Activated gamma-delta T cell treated with anti-CD3 and anti-CD28 coated beads, Interleukin-2, amount 50 U/mL, for 16 hours (primary cell): ENCODE data around the gene CLCN7.

ENCODE experiments used
- DNase-seq: peaks from one replicate; pipeline ENCODE4 v3.0.0-alpha.2; 2020; ENCODE audit warnings: low read depth

Gene CLCN7

DNA sequence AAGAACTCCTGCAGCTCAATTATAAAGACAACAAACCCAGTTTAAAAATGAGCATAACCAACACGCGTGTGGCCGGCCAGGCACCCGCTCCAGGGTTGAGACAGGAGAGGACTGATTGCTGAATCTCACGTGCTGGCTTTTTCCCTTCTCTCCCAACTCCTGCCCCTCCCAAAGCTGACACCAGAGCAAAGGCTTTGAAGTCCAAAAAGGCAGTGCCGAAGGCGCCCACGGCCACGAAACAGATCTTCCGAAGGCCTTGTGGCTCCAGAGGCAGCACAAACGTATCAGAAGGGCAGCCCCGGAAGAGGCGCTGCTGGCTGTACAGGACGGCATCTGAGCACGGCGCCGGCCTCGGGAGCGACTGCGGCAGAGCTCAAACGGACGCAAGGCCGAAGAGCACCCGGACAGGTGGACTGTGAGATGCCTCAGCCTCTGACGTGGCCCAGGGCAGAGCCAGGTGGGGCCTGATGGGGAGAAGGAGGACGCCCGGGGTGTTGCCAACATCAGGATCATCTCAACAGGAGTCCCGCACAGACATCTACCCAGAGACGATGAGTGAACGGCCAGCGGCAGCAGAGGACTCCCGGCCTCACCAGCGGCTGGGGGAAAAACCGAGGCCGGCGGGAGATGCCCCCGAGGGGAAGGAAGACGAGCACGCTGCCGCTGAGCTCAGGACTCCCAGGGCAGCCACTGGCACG lies 10.5 kb downstream of the CLCN7 start:
- DNase-seq, result no peak

DNA sequence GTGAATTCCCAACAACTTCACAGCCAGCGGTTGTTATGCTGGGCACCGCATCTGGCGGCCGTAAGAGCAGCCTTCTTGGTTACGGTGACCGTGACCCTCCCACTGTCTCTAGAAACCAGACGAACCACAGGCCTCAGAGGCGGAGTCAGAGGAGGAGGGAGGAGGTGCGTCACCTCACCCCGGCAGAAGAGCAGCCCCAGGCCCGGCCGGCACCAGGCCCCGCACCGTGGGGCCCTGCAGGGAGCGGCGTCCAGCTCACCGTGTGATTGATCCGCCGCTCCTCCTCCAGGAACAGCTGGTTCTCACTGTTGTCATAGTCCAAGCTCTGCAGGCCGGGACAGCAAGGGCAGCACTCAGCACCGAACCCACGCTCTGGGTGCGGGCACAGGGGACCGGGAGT lies 13.7 kb downstream of the CLCN7 start:
- no peak for DNase-seq

DNA sequence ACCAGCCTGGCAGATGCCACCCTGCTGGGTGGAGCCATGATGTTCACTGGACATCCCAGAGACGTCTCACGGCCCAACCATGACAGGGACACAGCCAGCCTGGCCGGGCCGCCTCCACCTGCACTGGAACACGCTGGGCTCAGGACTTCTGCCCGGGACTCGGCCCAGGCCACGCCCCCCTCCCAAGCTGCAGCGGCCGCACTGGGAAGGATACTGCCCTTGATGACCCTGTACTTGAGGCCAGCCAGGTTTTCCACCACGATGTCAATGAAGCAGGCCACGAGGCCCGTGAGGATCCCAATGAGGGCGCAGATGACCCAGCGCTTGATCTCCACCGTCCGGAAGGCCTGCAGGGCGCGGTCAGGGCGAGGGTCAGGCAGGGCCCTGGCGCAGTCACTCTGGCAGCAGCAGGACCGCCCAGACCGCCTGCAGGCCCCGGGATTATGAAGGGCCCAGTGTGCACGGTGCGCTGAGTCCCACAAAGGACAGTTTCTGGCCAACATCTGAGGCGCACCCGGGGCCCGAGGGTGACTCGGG lies 14.2 kb downstream of the CLCN7 start:
- DNase-seq, result no peak

GRCh38 chr16:1459967-1460366 lies 14.9 kb downstream of the CLCN7 start:
- DNase-seq, result no peak

- DNase-seq, result no peak
Measured at GRCh38 chr16:1458977-1459341, 15.9 kb downstream of the CLCN7 start.

- DNase-seq, result no peak
Measured at GRCh38 chr16:1458336-1458976, 16.4 kb downstream of the CLCN7 start.

DNA sequence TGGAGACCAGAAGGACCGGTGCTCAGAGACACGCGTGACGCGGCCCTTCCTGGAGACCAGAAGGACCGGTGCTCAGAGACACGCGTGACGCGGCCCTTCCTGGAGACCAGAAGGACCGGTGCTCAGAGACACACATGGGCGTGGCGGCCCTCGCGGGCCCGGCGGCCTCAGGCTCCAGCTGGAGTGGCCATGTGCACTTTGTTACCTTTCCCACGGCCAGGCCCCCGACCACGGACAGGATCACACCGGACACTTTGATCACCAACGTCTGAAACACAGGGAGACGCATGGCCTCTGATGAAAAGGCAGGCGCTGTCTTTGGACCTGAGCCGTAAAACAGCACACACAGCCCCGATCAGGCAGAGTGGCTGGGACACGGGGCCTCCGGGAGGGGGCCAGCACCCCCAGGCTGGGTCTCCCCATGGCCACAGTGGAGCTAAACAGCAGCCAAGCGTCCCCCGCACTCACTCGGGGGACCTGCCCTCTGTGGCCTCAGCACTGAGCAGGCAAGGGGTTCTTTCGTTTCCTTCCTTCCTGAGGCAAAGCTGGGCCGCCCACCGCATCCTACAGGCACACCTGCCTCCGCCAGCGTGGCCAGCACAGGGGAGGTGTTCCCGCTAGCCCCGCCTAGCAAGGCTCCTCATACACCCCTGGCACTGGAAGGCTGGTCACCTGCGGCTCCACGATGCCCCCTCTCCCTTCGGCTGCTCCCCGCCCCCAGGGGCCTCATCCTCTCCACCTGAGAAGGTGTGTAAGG lies 17.2 kb downstream of the CLCN7 start:
- DNase-seq, result no peak

DNA sequence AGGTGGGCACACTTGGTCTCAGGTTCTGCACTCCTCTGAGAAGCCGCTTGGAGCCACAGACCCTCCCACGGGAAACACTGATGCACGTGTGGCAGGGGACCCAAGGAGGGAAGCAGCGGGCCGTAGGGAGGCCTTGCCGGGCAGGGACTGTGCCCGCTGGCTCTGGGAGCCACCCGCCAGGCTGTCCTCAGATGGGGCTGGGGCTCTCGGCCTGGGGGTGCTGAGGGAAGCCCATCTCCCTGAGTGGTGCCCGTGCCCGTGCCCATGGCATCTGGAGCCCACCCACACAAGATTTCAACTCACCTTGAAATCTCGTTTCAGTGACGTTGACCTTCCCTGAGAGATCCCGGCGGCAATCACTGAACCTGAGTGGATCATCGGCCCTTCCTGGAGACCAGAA lies 17.9 kb downstream of the CLCN7 start:
- DNase-seq, result no peak

DNA sequence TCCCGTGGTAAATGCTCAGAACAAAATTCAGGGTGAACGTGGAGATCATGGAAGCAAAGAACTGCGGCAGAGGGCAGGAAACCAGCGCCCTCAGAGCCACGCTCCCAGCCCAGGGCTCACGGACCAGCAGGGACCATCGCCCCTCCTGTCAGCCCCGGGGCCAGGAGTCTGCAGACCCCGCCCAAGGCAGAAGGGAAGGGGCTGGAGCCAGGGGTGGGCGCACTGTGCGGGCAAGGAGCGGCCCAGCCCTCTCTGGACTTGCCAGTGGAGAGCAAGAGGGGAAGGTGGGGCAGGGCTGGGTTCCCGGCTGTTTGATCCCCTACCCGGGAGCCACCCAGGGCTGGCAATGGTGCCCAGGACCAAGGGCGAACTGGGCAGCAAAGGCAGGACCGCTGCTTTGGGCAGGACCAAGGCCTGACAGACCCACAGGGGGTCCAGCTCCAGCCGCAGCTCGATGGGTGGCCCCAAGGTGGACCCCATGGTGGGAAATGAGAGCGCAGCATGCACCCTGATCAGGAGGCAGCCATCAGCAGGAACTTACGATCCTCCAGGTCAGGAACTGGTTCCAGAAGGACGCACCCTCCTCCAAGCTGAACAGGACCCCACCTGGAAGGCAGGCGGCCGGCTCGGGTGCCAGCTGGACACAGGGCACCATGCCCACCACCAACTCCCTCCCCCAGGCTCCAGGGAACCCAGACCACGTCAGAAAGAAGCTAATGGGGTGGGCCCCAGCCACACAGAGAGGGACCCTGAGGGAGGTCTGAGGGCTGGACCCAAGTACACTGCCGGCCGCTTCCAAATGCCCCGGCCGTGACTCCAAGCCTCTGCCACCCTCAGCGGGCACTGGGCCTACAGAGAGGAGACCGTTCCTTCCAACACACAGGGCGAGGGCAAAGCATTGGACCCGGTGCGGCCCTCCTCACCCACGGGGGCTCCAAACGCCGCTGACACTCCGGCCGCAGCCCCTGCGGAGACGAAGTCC lies 19.3 kb downstream of the CLCN7 start:
- no peak for DNase-seq

- DNase-seq, result no peak
Measured at GRCh38 chr16:1454561-1454960, 20.3 kb downstream of the CLCN7 start.

DNA sequence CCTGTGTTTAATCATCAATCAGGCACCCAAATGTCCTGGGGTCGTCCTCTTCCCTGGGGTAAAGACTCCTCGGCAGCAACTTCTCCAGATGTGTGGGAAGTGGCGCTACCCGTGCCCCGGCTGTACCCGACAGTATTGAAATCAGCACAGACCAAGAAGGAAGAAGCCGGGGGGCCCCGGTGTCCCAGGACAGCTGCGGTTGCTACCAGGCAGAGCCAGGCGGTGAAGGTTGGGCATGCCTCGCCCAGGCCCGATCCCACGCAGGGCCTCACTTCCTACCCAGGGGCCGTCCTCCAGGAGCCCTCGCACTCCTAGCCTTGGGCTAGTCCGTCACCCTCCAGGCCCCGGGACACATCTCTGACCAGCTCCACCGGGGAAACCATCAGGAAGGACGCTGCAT lies 21.5 kb downstream of the CLCN7 start:
- DNase-seq, result no peak

- no peak for DNase-seq
Measured at GRCh38 chr16:1452530-1452929, 22.3 kb downstream of the CLCN7 start.

GRCh38 chr16:1451702-1452392 lies 23.0 kb downstream of the CLCN7 start:
- no peak for DNase-seq

GRCh38 chr16:1450841-1451240 lies 24.0 kb downstream of the CLCN7 start:
- DNase-seq, result no peak

DNA sequence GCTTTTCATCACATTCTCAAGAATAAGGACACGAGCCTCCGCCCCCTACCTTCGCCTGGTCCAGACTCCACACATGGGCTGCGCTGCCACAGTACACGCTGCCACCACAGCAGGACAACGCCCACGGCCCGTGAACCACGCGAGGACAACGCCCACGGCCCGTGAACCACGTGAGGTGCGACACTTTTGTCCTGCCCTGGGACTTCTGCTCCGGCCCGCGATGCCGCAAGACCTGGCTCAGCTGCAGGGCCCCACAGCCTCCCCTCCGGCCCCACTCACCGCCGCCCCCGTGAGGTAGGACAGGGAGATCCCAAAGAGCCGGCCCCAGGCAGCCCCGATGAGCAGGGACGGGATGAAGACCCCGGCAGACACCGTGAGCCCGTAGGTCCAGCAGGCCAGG lies 24.6 kb downstream of the CLCN7 start:
- DNase-seq, result no peak

DNA sequence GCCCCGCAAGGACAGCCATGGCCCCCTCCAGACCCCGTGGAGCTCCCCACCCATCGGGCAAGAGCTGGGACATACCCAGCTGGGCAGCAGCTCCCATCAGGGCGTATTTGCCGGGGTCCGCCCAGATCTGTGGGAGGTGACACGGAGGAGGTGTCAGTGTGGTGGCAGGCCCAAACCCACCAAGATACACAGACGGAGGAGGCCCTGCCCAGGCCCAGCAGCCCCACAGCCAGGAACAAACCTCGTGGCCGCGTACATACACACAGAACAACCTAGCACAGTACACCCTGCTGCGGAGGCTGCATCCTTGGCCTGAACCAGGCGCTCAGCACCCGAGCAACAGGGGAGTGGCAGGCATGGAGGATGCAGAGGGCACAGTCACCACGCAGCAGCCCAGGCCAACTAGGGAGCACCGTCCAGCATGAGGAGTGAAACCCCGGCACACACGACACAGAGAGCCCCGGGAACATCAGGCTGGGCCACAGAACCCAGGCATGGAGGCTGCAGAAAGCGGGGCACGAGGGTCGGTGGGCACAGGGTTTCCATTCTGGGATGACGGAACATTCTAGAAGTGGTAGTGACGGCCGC lies 25.5 kb downstream of the CLCN7 start:
- DNase-seq, result no peak

DNA sequence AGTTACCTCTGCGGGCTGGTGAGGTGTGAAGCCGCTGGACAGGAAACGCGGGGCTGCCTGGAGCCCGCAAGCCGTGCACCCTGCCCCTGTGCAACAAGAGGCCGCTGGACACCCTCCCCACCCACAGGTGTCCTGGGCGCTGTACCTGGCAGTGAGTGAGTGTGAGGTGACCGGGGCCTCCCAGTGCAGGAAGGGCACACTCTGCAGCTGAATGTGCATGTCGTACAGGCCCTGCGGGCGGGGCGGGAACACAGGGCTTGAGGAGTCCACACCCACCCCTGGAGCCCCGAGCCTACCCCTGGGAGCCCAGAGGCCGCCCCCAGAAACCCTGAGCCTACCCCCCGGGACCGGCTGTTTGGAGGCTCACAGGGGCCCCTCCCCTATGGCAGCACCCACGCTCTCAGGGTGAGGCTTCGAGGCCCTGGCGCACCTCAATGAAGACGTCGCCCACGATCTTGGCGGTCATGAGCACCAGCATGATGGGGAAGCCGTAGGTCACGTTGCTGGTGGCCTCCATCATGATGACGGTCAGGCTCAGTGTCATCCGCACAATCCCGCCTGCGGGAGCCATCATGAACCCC lies 26.2 kb downstream of the CLCN7 start:
- DNase-seq, result no peak

- no peak for DNase-seq
Measured at GRCh38 chr16:1447965-1448364, 26.9 kb downstream of the CLCN7 start.

DNA sequence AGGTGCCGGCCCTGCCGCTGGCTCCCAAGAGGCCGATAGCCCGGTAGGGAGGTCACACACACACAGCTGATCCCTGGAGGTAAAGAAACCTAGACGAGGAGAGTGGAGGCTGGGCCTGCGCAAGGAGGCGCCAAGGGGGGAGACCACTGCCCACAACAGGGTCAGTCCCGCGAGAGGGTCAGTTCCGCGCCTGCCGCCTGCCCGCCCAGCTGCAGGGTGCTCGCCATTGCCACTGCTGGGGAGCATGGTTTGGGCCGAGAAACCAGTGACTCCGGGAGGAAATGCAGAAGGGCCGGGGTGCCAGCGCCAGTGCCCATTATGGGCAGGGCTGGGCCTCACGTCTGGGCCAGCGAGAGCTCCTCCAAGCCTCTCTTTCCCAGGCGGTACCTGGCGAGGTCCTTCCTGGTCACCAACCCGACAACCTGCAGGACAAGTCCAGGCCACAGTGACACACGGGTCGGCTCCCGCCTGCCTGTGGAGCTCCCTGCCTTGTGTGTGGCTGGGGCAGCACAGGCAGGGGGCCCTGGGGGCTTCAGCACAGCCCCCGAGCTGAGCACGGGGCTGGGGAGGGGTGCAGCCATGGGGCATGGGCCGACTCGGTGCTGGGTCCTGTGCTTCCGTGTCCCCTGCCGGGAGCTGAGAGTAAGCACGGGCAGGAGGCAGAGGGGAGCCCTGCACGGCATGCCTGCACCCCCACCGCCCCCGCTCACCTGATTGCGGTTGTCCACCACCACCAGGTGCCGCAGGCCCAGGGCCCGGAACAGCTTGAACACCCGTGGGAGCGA lies 28.3 kb downstream of the CLCN7 start:
- no peak for DNase-seq
